SK-N-SH (cell line): ENCODE data around the gene MGAM2. TPM values are rescaled to one million over a fixed set of nuclear protein-coding genes. Genes with fewer than 3 reads are reported as not detected.

Source experiments
- CTCF ChIA-PET: fragments of 300-600, 350-600 bp; formaldehyde crosslinking; extraction: SDS; loops from one replicate; lab custom pipeline; 2021; lab: Yijun Ruan, JAX
- POLR2A ChIA-PET: fragments of 350-600 bp; sonication (Branson Sonifier 250); formaldehyde crosslinking; extraction: SDS; loops from one replicate; lab custom pipeline; 2020; ENCODE audit warnings: antibody characterized with exemption, inconsistent platforms; lab: Yijun Ruan, JAX
- DNase-seq: peaks from one replicate; pipeline ENCODE4 v3.0.0; 2012
- H2AFZ ChIP-seq: fragments of 200-600 bp; sonication (generic); 2 replicates; pipeline ENCODE4 v1.8.1; 2016; ENCODE audit warnings: antibody characterized with exemption, mild to moderate bottlenecking, low read depth
- H3F3A ChIP-seq: fragments of 200-600 bp; sonication (generic); replicated peaks from 2 replicates; pipeline ENCODE3; 2016; ENCODE audit warnings: antibody characterized with exemption, mild to moderate bottlenecking; ENCODE audit not compliant: insufficient read depth
- H3K27ac ChIP-seq, 2 experiments: fragments of 200-500 bp in 1 of 2; fragments of 200-600 bp in 1 of 2; sonication (Bioruptor generic) in 1 of 2; sonication (generic), shearing (Covaris generic) in 1 of 2; 2 replicates each; pipeline versions ENCODE4 v1.5.1 to v1.6.1; 2014 to 2016; ENCODE audit warnings: low read depth in 2 of 2, inconsistent platforms in 1 of 2, low read length in 1 of 2, mild to moderate bottlenecking in 1 of 2, mixed read lengths in 1 of 2
- H3K27me3 ChIP-seq: fragments of 200-600 bp; sonication (generic), shearing (Covaris generic); 2 replicates; pipeline ENCODE4 v1.6.1; 2016; ENCODE audit warnings: mixed run types; ENCODE audit not compliant: insufficient read depth
- H3K36me3 ChIP-seq, 2 experiments: fragments of 200-500 bp in 1 of 2; fragments of 200-600 bp in 1 of 2; sonication (Bioruptor generic) in 1 of 2; sonication (generic) in 1 of 2; replicated peaks in 1 of 2; 2 replicates each; pipeline versions ENCODE3 to v1.5.1; 2014 to 2016; ENCODE audit warnings: low read length in 1 of 2, mild to moderate bottlenecking in 1 of 2; ENCODE audit not compliant: insufficient read depth in 2 of 2, control insufficient read depth in 1 of 2
- H3K4me1 ChIP-seq, 2 experiments: fragments of 200-500 bp in 1 of 2; fragments of 200-600 bp in 1 of 2; sonication (Bioruptor generic) in 1 of 2; sonication (generic), shearing (Covaris generic) in 1 of 2; 2 replicates each; pipeline versions ENCODE4 v1.5.1 to v1.6.1; 2014 to 2016; ENCODE audit warnings: low read depth in 1 of 2, low read length in 1 of 2, mixed run types in 1 of 2; ENCODE audit not compliant: insufficient read depth in 2 of 2, control insufficient read depth in 1 of 2
- H3K4me2 ChIP-seq: fragments of 200-600 bp; sonication (generic), shearing (Covaris generic); 2 replicates; pipeline ENCODE4 v1.6.1; 2017; ENCODE audit warnings: mixed run types
- H3K4me3 ChIP-seq, 2 experiments: fragments of 200-500 bp in 1 of 2; fragments of 200-600 bp in 1 of 2; sonication (Bioruptor generic) in 1 of 2; sonication (generic), shearing (Covaris generic) in 1 of 2; 2 replicates each; pipeline versions ENCODE4 v1.5.1 to v1.8.1; 2014 to 2016; ENCODE audit warnings: low read depth in 2 of 2, inconsistent platforms in 1 of 2, low read length in 1 of 2, mild to moderate bottlenecking in 1 of 2, mixed read lengths in 1 of 2, moderate library complexity in 1 of 2
- H3K79me2 ChIP-seq: fragments of 200-600 bp; sonication (generic); 2 replicates; pipeline ENCODE4 v1.8.1; 2017; ENCODE audit warnings: mild to moderate bottlenecking; ENCODE audit not compliant: insufficient read depth
- H3K9ac ChIP-seq: fragments of 200-600 bp; sonication (generic); 2 replicates; pipeline ENCODE4 v1.6.1; 2017; ENCODE audit warnings: mixed run types
- H3K9me2 ChIP-seq: fragments of 200-600 bp; sonication (generic); 2 replicates; pipeline ENCODE4 v1.6.1; 2017; ENCODE audit warnings: mixed run types
- H3K9me3 ChIP-seq: fragments of 200-600 bp; sonication (generic); 2 replicates; pipeline ENCODE4 v1.6.1; 2017; ENCODE audit warnings: mixed run types, mild to moderate bottlenecking, moderate library complexity
- H4K20me1 ChIP-seq: fragments of 200-600 bp; sonication (generic); 2 replicates; pipeline ENCODE4 v1.6.1; 2017; ENCODE audit warnings: mild to moderate bottlenecking, mixed run types; ENCODE audit not compliant: insufficient read depth
- EP300 ChIP-seq, 2 experiments: IDR thresholded peaks; 2 replicates each; pipeline versions ENCODE4 v1.4.0 to v1.6.1; 2012; ENCODE audit warnings: borderline replicate concordance in 1 of 2, low read depth in 1 of 2, low read length in 1 of 2
- EZH2phosphoT487 ChIP-seq: fragments of 200-600 bp; sonication (generic); IDR thresholded peaks from 2 replicates; pipeline ENCODE4 v1.6.1; 2017; ENCODE audit warnings: low read depth, mixed run types, mild to moderate bottlenecking, antibody characterized with exemption, moderate library complexity, borderline replicate concordance
- GABPA ChIP-seq: IDR thresholded peaks from 2 replicates; pipeline ENCODE4 v1.4.0; 2012; ENCODE audit warnings: low read depth, mild to moderate bottlenecking
- GATA2 ChIP-seq: sonication (generic); formaldehyde crosslinking; IDR thresholded peaks from 2 replicates; pipeline ENCODE4 v1.5.0; 2020; ENCODE audit warnings: mild to moderate bottlenecking, missing genetic modification reagents
- MEF2A ChIP-seq: IDR thresholded peaks from 2 replicates; pipeline ENCODE4 v1.4.0; 2012; ENCODE audit warnings: low read depth, borderline replicate concordance
- NRF1 ChIP-seq: IDR thresholded peaks from 2 replicates; pipeline ENCODE4 v1.6.1; 2012; ENCODE audit warnings: low read depth, mild to moderate bottlenecking, low read length
- TAF1 ChIP-seq: IDR thresholded peaks from 2 replicates; pipeline ENCODE4 v1.6.1; 2012; ENCODE audit warnings: low read depth, mild to moderate bottlenecking, low read length, moderate library complexity, borderline replicate concordance
- whole genome bisulfite sequencing: methylation state at CpG from one replicate; pipeline ENCODE4 v1.1.6; 2017; ENCODE audit warnings: low lambda C conversion rate; 5-methylcytosine and 5-hydroxymethylcytosine counted together
- polyA plus RNA-seq, 3 experiments: library from polyadenylated mRNA; depleted of rRNA; stranded (reverse); fragments of >200 nt; gene quantifications; 2 replicates each; pipeline ENCODE4 v1.2.3, GENCODE V29; 2012
- TF ChIP-seq, protein P1 (sequence below): fragments of 200-600 bp; sonication (generic); IDR thresholded peaks from 2 replicates; pipeline ENCODE4 v1.6.1; 2017; ENCODE audit warnings: antibody characterized with exemption, mild to moderate bottlenecking, moderate library complexity
- TF ChIP-seq, protein P2 (sequence below): IDR thresholded peaks from 2 replicates; pipeline ENCODE4 v1.4.0; 2012; ENCODE audit warnings: low read depth, borderline replicate concordance

Gene MGAM2
- polyA plus RNA-seq, 1 of the 3 experiments (the other 2 are of a cell fraction) = not detected

DNA sequence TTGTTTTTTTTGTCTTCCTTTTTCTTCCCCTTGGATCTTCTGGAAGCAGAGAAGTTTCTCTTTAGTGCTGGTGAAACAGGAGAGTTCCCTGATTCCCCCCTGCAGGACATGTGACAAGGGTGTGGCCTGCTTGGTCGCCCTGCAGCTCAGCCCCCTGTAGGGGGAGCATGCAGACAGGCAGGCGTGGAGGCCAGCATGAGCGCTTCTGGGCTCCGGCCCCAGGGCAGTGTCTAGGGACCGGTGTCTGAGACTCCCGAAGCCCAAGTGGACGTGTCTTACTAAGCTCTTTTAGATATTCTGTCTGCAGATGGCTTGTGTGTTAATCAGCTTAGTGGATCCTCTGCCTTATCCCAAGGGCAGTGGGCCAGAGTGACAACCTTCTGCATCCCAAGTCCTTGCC is 120.2 kb downstream of the MGAM2 start:
- peak; percentile 28 for DNase-seq
- Histone ChIP-seq H3K4me1 (no peaks in the 10 kb centered on the region), H4K20me1 (no peaks in the 10 kb centered on the region), H3K4me3 (no peak overlapping the region), H3K27me3 (peaks cover 16% of the 10 kb centered on the region), H3K9me3 (no peaks in the 10 kb centered on the region), H2AFZ (no peak overlapping the region), H3K9me2 (no peaks in the 10 kb centered on the region), H3K36me3 (no peaks in the 10 kb centered on the region), H3K79me2 (no peaks in the 10 kb centered on the region), H3K4me2 (no peak overlapping the region), H3K27ac (no peak overlapping the region)
- 5% methylated on average over 7 of the region's 7 CpGs for WGBS
- ChIA-PET POLR2A (no interaction called here), CTCF (interaction anchor here (0.6 to 1.1 kb wide), 2 partner anchors 9 to 18 kb away, joined by 3 to 4 read pairs; no protein-coding TSS in a partner anchor)
- no peak for TF ChIP-seq GATA2
- TF ChIP-seq, protein P1, sequence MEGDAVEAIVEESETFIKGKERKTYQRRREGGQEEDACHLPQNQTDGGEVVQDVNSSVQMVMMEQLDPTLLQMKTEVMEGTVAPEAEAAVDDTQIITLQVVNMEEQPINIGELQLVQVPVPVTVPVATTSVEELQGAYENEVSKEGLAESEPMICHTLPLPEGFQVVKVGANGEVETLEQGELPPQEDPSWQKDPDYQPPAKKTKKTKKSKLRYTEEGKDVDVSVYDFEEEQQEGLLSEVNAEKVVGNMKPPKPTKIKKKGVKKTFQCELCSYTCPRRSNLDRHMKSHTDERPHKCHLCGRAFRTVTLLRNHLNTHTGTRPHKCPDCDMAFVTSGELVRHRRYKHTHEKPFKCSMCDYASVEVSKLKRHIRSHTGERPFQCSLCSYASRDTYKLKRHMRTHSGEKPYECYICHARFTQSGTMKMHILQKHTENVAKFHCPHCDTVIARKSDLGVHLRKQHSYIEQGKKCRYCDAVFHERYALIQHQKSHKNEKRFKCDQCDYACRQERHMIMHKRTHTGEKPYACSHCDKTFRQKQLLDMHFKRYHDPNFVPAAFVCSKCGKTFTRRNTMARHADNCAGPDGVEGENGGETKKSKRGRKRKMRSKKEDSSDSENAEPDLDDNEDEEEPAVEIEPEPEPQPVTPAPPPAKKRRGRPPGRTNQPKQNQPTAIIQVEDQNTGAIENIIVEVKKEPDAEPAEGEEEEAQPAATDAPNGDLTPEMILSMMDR = peak; percentile 41; the same call in 1 of the 2 replicates
- TF ChIP-seq, all 33 proteins: peak for 1
- Histone ChIP-seq H3F3A (no peaks in the 10 kb centered on the region), H3K9ac (no peak overlapping the region)

DNA sequence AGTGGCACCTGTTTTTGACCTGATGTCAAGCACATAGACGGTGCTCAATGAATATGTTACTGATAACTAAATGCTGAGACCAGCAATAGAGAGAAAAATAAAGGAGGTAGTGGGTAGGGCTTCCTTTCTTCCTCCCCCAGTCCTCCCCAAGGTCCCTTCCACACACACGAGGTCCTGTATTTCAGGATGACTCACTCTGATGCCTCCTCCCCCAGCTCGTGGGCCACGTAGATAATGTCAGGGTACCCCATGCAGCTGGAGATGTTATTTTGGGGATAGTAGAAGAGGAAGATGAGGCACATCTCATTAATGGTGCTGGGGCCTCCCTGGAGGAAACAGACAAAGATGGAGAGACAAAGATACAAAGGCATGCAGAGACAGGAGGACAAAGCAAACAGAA is 129.0 kb downstream of the MGAM2 start:
- Histone ChIP-seq H3K79me2 (no peaks in the 10 kb centered on the region), H4K20me1 (no peaks in the 10 kb centered on the region), H3K4me1 (no peaks in the 10 kb centered on the region), H3K27me3 (peaks cover 35% of the 10 kb centered on the region), H3K9me2 (no peaks in the 10 kb centered on the region), H3K4me2 (no peak overlapping the region), H3K27ac (no peak overlapping the region), H3K4me3 (no peak overlapping the region), H2AFZ (no peak overlapping the region)
- DNase-seq = no peak
- CTCF ChIA-PET = no interaction called here
- TF ChIP-seq NRF1 (no peak), EZH2phosphoT487 (no peak), GABPA (no peak)
- TF ChIP-seq, protein P1 = no peak
- TF ChIP-seq, all 33 proteins: peak for 0
- no peaks in the 10 kb centered on the region for H3F3A ChIP-seq
- H3K9me3 ChIP-seq = no peaks in the 10 kb centered on the region
- POLR2A ChIA-PET = no interaction called here
- no peak overlapping the region for H3K9ac ChIP-seq
- WGBS = 2% methylated on average over 4 of the region's 4 CpGs
- no peaks in the 10 kb centered on the region for H3K36me3 ChIP-seq

DNA sequence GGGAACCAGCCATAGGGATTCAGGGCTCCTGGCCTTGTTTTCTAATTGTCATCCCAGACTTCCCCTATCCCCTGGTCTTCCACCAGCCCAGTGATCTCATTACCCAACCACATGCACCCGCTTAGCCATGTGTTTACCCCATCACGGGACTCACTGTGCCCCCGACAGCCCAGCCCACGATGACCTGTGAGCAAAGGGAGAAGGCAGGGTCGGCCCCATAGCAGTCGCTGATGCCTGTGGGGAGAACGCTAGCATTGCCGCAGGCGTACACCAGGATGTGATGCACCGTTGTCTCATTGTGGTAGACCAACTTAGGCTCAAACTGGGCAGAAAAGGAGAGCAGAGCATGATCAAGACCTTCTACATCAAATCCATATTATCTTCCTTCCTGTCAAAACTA is 132.3 kb downstream of the MGAM2 start:
- POLR2A ChIA-PET = no interaction called here
- H3K9me3 ChIP-seq = no peaks in the 10 kb centered on the region
- H3K36me3 ChIP-seq = no peaks in the 10 kb centered on the region
- 8% methylated on average over 10 of the region's 10 CpGs for WGBS
- H3F3A ChIP-seq = no peaks in the 10 kb centered on the region
- no peaks in the 10 kb centered on the region for H3K4me1 ChIP-seq
- H3K27me3 ChIP-seq = peaks cover 45% of the 10 kb centered on the region; the same call in 1 of the 2 replicates
- no peak overlapping the region for H3K4me2 ChIP-seq
- no peaks in the 10 kb centered on the region for H3K79me2 ChIP-seq
- H4K20me1 ChIP-seq = no peaks in the 10 kb centered on the region
- CTCF ChIA-PET = no interaction called here
- no peak overlapping the region for H3K27ac ChIP-seq
- no peaks in the 10 kb centered on the region for H3K9me2 ChIP-seq
- TF ChIP-seq, protein P2, sequence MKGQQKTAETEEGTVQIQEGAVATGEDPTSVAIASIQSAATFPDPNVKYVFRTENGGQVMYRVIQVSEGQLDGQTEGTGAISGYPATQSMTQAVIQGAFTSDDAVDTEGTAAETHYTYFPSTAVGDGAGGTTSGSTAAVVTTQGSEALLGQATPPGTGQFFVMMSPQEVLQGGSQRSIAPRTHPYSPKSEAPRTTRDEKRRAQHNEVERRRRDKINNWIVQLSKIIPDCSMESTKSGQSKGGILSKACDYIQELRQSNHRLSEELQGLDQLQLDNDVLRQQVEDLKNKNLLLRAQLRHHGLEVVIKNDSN = no peak
- TF ChIP-seq MEF2A (no peak), TAF1 (no peak), EP300 (IDR thresholded peaks at IDR 0.05; ENCODE audit: borderline replicate concordance in 1 of 2, low read depth in 1 of 2, low read length in 1 of 2) (no peak)
- TF ChIP-seq, all 33 proteins: peak for 0
- no peak overlapping the region for H3K9ac ChIP-seq
- DNase-seq = no peak
- H3K4me3 ChIP-seq = no peak overlapping the region
- H2AFZ ChIP-seq = no peak overlapping the region
